Progenitor cell of endocrine pancreas (in vitro differentiated cells): ENCODE results near the gene EHBP1L1. TPM values are rescaled to one million over a fixed set of nuclear protein-coding genes. Genes with fewer than 3 reads are reported as not detected.
"Not testable (repeated sequence)": the region's sequence is repeated elsewhere in the genome, so short reads cannot be mapped to it uniquely, and the experiment has no call there.

Source experiments
- DNase-seq: peaks from one replicate; pipeline ENCODE4 v3.0.0; 2021; ENCODE audit warnings: low spot score; ENCODE audit not compliant: unreplicated experiment
- H3K27ac Mint-ChIP-seq: 2 replicates; pipeline ENCODE4 v1.8.0; 2021; ENCODE audit warnings: mild to moderate bottlenecking, moderate library complexity, mixed read lengths
- H3K27me3 Mint-ChIP-seq: 2 replicates; pipeline ENCODE4 v1.8.0; 2021; ENCODE audit warnings: mixed read lengths
- H3K36me3 Mint-ChIP-seq: 2 replicates; pipeline ENCODE4 v1.8.0; 2022; ENCODE audit warnings: mixed read lengths; ENCODE audit not compliant: insufficient read depth
- H3K4me1 Mint-ChIP-seq: 2 replicates; pipeline ENCODE4 v1.8.0; 2021; ENCODE audit warnings: low read depth, mixed read lengths
- H3K4me3 Mint-ChIP-seq: 2 replicates; pipeline ENCODE4 v1.8.0; 2021; ENCODE audit warnings: low read depth, mild to moderate bottlenecking, moderate library complexity, mixed read lengths
- H3K9me3 Mint-ChIP-seq: 2 replicates; pipeline ENCODE4 v1.8.0; 2021; ENCODE audit warnings: low read depth, mixed read lengths
- total RNA-seq: library from RNA; stranded (reverse); gene quantifications from 2 replicates; pipeline ENCODE4 v1.2.1, GENCODE V29; 2021
- TF ChIP-seq, protein P1 (sequence below): fragments of 200-600 bp; sonication (generic); IDR thresholded peaks from one replicate; pipeline ENCODE4 v1.5.0; 2021; ENCODE audit warnings: antibody characterized with exemption, mild to moderate bottlenecking; ENCODE audit not compliant: unreplicated experiment

The EHBP1L1 gene
- total RNA-seq, 1 donor from 2014 or later = 13.0 TPM

- H3K27me3 Mint-ChIP-seq = no peaks in the 10 kb centered on the region
- H3K4me3 Mint-ChIP-seq = no peak overlapping the region
- no peak for DNase-seq
- H3K9me3 Mint-ChIP-seq = no peaks in the 10 kb centered on the region
- peaks cover 3% of the 10 kb centered on the region for H3K36me3 Mint-ChIP-seq
- TF ChIP-seq, protein P1, sequence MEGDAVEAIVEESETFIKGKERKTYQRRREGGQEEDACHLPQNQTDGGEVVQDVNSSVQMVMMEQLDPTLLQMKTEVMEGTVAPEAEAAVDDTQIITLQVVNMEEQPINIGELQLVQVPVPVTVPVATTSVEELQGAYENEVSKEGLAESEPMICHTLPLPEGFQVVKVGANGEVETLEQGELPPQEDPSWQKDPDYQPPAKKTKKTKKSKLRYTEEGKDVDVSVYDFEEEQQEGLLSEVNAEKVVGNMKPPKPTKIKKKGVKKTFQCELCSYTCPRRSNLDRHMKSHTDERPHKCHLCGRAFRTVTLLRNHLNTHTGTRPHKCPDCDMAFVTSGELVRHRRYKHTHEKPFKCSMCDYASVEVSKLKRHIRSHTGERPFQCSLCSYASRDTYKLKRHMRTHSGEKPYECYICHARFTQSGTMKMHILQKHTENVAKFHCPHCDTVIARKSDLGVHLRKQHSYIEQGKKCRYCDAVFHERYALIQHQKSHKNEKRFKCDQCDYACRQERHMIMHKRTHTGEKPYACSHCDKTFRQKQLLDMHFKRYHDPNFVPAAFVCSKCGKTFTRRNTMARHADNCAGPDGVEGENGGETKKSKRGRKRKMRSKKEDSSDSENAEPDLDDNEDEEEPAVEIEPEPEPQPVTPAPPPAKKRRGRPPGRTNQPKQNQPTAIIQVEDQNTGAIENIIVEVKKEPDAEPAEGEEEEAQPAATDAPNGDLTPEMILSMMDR = no peak
- H3K27ac Mint-ChIP-seq = no peak overlapping the region
- peaks cover 6% of the 10 kb centered on the region for H3K4me1 Mint-ChIP-seq
Observed at GRCh38 chr11:65634905-65635731, 59.3 kb downstream of the EHBP1L1 start.

- Mint-ChIP-seq H3K36me3 (peaks cover 3% of the 10 kb centered on the region), H3K9me3 (no peaks in the 10 kb centered on the region), H3K4me3 (no peak overlapping the region), H3K27me3 (no peaks in the 10 kb centered on the region), H3K4me1 (peaks cover 6% of the 10 kb centered on the region), H3K27ac (no peak overlapping the region)
- TF ChIP-seq, protein P1 = no peak
- DNase-seq = no peak
Observed at GRCh38 chr11:65636108-65637031, 60.5 kb downstream of the EHBP1L1 start.

- Mint-ChIP-seq H3K4me3 (no peak overlapping the region), H3K27ac (no peak overlapping the region), H3K27me3 (peaks cover 5% of the 10 kb centered on the region), H3K4me1 (peaks cover 6% of the 10 kb centered on the region), H3K9me3 (no peaks in the 10 kb centered on the region), H3K36me3 (peaks cover 3% of the 10 kb centered on the region)
- no peak for DNase-seq
- TF ChIP-seq, protein P1 = no peak
Observed at GRCh38 chr11:65637032-65637557, 61.2 kb downstream of the EHBP1L1 start.

GRCh38 chr11:65637794-65638419 is 62.1 kb downstream of the EHBP1L1 start, which contains the start of gene SIPA1:
Gene SIPA1 (plus strand): TSS chr11:65638101. CDS start chr11:65640922, 2,821 bp downstream.
- Mint-ChIP-seq H3K27me3 (peaks cover 6% of the 10 kb centered on the region), H3K4me3 (peak within 1 kb of the TSS; percentile 70), H3K9me3 (no peaks in the 10 kb centered on the region), H3K36me3 (peaks cover 3% of the 10 kb centered on the region), H3K4me1 (peaks cover 6% of the 10 kb centered on the region), H3K27ac (peak within 1 kb of the TSS; percentile 81)
- peak; percentile 60 for DNase-seq
- TF ChIP-seq, protein P1 = peak; percentile 56

GRCh38 chr11:65639228-65639597 is 63.4 kb downstream of the EHBP1L1 start:
- not testable (repeated sequence) for DNase-seq, H3K4me3 Mint-ChIP-seq, H3K9me3 Mint-ChIP-seq, H3K27ac Mint-ChIP-seq, H3K4me1 Mint-ChIP-seq, H3K36me3 Mint-ChIP-seq
- peaks cover 16% of the 10 kb centered on the region for H3K27me3 Mint-ChIP-seq
